ENCODE results near the gene DNAJC5G.
"Not testable (repeated sequence)": the region's sequence is repeated elsewhere in the genome, so short reads cannot be mapped to it uniquely, and the experiment has no call there.

The DNAJC5G gene

DNA sequence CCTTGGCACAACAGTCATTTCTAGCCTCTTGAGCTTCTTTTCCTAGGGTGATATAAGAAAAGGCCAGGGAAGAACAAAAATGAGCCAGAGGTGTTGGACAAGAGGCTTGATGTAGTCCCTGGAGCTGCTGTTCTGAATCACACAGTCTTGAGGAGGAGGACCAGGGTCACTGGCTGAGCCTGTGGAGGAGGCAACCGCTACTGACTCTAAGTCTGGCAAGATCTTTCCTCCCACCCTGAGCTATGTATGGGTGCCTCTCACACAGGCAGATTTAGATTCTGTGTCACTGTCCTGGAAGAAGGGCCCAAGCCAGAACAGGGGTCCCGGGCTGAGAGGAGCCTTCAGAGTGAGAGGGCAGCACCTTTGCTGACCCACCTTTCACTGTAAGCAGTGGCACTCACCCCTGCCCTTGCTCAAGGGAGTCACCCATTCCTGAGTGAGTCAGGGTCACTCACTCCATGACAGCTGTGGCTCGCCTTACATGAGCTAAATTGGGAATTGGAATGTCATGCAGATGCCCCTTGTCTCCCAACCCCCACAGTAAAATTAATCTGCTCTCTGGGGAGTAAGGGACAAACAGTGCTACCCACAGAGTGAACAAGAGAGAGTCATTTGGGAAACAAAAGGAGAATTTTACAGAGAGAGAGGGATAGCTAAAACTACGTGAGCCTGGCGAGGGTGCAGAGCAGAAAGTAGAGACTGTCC, 6.8 kb downstream of the DNAJC5G start, which contains the start of gene TRIM54:
Gene TRIM54 (plus strand): TSS at position 575 of the 705 bp plus-strand sequence. CDS start 303 bp downstream, outside the sequence.
- no peak for DNase-seq

DNA sequence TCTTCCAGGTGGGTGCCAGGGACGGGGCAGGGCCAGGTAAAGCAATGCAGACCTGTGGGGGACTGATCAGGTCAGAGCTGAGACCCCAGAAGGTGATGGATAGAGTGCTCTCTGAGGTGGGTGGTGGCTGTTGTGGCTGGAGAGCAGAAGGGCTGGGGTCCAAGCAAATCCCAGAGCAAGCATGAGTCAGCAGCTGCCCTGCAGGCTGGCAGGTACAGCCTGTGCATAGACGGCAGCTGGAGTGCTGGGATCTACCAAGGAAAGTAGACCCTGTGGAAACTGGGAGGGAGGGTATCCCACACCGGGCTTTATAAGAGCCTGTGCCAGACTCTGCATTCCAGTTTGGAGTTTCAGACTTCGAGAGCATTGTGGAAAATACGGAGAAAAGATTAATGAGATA, 7.7 kb downstream of the DNAJC5G start:
- DNase-seq = no peak

GRCh38 chr2:27284996-27285395, 9.8 kb downstream of the DNAJC5G start:
- no peak for DNase-seq

DNA sequence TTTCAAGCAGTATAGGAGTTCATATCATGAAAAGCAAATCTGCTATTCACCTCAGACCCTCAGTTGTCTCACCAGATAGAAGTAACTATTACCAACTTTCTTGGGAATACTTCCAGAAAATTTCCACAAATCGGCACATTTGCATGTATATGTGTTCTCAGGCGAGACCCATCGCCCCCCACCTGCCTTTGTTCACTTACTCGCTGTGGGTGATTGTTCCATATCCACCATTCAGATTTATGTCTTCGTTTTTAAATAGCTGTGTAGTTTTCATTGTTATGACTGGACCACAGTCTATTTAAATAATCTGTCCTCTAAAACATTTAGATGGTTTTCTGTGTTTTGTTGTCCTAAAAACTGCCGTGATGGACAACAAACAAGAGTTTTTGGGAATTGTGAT, 10.2 kb downstream of the DNAJC5G start:
- DNase-seq = no peak

GRCh38 chr2:27288610-27289009, 13.4 kb downstream of the DNAJC5G start:
- no peak for DNase-seq

DNA sequence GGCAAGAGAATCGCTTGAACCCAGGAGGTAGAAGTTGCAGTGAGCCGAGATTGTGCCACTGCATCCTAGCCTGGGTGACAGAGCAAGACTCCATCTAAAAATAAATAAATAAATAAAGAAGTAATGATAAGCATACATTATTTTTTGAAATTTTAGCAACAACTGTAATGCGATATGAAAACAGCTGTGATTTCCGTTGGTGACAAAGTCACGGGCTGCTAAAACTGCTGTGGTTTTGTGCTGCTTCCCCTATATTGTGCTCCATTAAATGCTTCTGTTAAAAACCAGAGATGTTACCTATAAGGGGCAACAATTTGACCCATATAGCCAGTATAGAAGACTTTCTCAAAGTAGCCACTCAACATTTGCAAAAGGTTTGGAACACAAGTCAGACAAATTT, 15.3 kb downstream of the DNAJC5G start:
- no peak for DNase-seq

DNA sequence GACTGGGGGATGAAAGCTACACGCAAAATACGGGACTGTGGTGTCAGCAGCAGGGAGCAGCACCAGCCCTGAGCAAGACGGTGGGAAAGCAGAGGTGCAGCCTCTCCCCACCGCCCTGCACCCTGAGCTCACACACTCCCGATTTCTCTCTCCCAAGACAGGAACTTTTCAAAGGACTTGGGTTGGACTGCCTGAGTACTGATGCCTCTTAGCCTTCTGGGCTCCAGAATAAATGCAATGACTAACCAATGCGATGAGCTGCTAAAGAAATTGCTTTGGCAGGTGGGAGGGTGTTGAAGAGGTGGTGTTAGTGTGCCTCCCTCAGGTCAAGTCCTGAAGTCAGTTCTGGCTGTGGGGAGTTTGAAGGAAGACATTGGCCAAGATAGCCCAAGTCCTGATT, 16.6 kb downstream of the DNAJC5G start:
- DNase-seq = no peak

GRCh38 chr2:27294928-27295327, 19.7 kb downstream of the DNAJC5G start:
- DNase-seq = no peak

- DNase-seq = no peak
These were observed 21.2 kb downstream of the DNAJC5G start for GRCh38 chr2:27296481-27296880.

- no peak for DNase-seq
These were observed 22.0 kb downstream of the DNAJC5G start for GRCh38 chr2:27297195-27297594.

DNA sequence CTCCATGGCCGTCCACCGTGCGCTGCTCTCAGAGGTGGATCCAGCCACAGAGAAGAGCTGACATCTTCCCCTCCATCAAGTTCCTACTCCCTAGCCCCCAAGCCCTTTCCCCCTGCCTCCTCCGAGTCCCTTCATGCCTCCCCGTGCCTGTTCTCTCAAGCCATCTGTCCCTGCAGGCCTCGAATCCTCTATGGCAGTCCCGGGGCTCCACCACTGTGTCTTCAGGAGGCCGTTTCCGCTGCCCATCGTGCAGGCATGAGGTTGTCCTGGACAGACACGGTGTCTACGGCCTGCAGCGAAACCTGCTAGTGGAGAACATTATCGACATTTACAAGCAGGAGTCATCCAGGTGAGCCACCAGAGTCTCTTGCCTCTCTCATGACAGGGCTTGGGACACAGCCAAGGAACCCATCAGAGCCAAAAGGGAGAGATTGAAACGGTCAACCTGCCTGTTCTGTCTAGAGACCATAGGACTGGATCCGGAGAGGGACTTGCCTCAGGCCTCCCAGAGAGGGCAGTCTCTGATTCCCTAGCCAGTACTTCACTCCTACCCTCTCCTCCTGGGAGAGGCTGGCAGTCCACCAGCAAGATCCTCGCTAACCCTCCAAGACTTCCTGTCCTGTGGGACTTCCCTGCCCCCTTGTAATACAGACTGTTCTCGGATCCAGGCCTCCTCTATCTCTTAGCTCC, 23.3 kb downstream of the DNAJC5G start:
- DNase-seq = no peak

DNA sequence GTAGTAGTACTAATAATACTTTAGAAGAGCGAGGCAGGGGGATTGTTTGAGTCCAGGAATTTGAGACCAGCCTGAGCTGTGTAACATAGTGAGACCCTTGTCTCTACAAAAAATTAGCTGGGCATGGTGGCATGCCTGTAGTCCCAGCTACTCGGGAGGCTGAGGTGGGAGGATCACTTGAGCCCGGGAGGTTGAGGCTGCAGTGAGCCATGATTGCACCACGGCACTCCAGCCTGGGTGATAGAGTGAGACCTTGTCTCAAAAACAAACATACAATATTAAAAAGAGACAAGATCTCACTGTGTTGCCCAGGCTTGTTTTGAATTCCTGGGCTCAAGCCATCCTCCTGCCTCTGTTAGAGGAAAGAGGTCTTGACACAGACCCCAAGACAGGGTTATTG, 25.4 kb downstream of the DNAJC5G start:
- DNase-seq = not testable (repeated sequence)

DNA sequence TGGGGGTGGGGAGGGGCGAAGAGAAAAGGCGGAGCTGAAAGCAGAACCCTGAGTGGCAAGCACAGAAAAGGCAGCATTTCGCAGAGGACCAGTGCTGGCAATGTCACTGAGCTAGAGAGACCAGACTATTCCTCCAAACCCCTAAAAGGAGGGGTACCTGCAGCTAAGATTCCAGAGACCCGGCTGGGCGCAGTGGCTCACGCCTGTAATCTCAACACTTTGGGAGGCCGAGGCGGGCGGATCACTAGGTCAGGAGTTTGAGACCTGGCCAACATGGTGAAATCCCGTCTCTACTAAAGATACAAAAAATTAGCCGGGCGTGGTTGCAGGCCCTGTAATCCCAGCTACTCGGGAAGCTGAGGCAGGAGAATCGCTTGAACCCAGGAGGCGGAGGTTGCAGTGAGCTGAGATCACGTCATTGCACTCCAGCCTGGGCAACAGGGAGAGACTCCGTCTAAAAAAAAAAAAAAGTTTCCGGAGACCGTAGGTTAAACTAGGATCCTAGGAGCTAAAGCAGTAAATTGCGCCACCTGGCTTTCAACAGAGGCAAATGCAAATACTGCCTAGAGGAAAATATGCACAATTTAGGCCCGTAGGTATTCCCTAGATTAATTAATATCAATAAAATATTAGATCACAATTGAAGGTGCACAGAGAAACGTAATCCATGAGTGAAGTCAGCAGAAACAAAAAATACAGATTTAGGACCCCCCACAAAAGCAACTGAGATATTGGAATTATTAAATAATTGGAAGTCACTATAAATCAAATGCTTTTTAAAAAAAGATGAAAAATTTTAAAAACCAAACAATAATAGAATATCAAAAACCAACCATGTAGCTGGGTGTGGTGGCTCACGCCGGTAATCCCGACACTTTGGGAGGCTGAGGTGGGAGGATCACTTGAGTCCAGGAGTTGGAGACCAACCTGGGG, 28.1 kb downstream of the DNAJC5G start:
- peak; percentile 79 for DNase-seq

GRCh38 chr2:27304488-27305240, 29.4 kb downstream of the DNAJC5G start:
- DNase-seq = no peak

GRCh38 chr2:27305516-27305915, 30.3 kb downstream of the DNAJC5G start:
- DNase-seq = no peak

- no peak for DNase-seq
These were observed 30.9 kb downstream of the DNAJC5G start for GRCh38 chr2:27306136-27306535.

DNA sequence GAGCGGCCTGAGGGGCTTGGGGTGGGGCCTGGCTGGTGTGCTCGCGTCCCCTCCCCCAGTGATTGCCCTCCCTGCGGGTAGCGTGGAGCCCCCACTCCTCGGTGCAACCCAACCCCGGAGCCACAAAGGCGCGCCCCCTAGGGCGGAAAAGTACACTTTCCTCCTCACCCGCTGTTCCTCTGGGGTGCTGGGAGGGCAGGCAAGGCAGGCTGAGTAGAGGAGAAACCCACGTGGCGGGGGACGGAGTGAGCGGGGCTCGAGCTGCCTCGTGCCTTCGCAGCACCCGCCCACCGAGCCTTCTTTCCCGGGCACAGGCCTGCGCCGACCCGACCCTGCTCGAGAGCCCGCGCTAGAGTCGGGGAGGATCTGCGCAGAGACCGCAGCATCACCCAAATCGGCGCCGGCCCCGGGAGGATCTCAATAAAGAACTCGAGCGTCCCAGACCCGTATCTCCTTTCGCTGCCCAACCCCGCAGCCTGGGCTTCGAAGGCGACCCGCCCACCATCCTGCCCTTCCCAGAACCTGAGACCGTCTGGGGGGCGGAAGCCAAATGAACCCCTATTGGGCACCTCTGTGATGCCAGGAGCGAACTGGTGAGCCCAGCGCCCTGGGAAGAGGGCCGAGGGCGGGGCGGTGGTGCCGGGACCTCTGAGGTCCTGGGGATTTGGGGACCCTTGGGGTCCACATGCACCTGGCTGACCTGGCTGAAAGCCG, 31.5 kb downstream of the DNAJC5G start:
- DNase-seq = no peak

- no peak for DNase-seq
These were observed 32.0 kb downstream of the DNAJC5G start for GRCh38 chr2:27307287-27307544.

DNA sequence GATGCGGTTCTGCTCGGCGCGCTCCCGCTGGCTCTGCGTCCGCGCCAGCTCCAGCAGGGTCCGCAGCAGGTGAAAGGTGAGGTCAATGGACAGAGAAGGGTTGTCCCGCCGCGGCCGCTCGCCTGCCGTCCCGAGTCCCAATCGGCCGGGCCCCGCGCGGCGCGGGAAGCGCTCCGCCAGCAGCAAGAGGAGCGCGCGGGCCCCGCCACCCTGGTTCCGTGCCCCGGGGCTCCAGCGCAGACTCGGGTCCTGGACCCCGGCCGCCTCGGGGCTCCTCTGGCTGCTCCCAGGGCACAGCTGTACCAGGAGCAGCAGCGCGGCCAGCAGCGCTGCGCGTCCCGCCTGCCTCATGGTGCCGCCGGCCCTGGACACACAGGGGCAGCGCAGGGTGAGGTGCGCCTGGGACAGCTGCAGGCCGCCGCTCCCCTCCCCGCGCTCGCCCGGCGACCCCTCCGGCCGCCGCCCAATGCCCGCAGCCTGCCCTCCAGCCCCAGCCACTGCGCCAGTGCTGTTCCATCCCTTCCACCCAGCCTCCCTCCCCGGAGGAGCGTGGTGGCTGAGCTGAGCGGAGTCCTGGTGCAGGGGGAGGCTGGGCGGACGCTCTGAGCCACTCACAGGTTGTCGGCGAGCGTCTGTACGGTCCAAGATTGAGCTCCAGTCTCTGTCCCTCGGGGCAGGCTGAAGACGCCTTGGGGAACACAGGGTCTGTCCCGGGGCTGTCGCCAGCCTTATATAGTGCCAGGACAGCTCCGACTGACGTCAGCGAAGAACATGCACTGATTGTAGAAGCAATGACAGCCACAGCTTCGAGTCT, 32.5 kb downstream of the DNAJC5G start:
- DNase-seq = no peak

DNA sequence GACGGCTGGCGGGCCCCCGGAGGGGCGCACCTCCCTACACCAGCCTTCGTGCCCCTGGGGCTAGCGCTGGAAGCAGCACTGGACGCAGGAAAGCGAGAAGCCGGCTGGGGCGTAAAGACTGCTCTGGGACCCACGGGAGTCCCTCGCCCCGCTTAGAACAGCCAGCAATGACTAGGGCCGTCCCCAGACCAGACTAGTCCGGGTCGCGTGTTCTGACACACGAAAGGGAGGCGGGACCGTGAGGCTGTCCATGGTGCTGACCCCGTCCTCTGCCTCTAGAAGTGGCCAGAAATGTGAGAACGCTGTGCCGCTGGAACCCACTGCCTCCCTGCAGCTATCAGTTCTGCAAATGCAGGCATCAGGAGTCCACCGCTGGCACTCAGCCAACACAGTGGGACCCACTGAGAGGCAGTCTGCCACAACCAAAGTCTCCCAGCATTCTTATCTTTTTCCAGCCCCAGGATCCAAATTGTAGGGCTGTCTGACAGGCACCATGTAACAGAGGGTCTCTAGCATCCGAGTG, 33.2 kb downstream of the DNAJC5G start, which contains the start of gene UCN:
Gene UCN (minus strand): TSS at position 87 of the 523 bp plus-strand sequence. CDS start 550 bp downstream, outside the sequence.
- DNase-seq = no peak

GRCh38 chr2:27309651-27310050, 34.4 kb downstream of the DNAJC5G start:
- DNase-seq = no peak
